ENCODE data around the gene ECE1. TPM values are rescaled to one million over a fixed set of nuclear protein-coding genes. Genes with fewer than 3 reads are reported as not detected.
A peak's percentile ranks its signal among the peaks of the same experiment; 100 is the strongest.
"Not testable (repeated sequence)": the region's sequence is repeated elsewhere in the genome, so short reads cannot be mapped to it uniquely, and the experiment has no call there.

The ECE1 gene
- total and polyA plus RNA-seq, 2 experiments from 2014 or later: 82.3 to 100 TPM

DNA sequence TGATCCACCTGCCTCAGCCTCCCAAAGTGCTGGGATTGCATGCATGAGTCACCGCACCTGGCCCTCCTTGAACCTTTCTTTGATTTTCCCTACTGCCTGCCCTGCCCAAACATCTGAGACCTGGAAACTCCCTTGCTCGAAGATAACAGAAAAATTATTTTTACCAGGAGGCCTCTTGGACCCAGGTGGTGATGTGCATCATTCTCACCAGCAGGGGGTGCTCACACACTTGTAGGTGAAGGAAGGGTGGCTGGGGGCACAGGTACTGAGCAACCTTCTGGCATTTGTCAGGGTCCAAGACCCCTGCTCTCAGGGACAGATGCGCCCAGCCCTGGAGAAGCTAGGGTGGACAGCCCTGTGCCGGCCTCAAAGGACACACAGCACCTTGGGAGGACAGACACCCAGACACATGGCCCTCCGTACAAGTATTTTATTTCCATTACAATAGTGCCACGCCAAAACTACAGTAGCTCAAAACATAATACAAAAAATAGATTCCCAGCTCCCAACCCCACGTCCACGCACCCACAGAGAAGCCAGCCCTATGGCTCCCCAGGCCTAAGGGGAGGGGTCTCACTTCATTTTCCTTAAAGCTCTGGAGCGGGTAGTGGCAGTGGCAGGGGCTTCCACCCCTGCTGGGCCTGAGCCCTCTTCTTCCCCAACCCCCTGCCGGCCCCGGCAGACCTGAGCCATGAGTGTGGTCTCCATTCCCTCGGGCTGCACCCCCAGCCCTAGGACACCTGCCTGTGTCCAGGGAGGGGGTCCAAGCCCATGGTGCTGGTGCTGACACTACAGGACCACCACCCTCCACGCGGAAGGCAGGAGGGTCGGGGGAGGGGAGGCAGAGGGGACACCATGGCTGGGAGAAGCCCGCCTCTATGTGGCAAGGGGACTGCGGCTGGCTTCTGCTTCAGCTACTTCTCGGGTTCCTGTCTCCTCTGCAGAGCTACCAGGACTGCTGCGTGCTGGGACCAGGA lies 73.1 kb downstream of the ECE1 start:
- TF ChIP-seq EZH2 (IDR thresholded peaks at IDR 0.05; ENCODE audit: insufficient read depth, poor library complexity, severe bottlenecking) (no peak), EZH2phosphoT487 (IDR thresholded peaks at IDR 0.05; ENCODE audit: insufficient read depth, low read depth) (no peak)
- no peak overlapping the region for H3K27ac ChIP-seq
- peaks cover 14% of the 10 kb centered on the region for H3K36me3 ChIP-seq (ENCODE audit: low read depth)
- no peaks in the 10 kb centered on the region for H3K9me2 ChIP-seq (ENCODE audit: insufficient read depth)
- H3F3A ChIP-seq (ENCODE audit: insufficient read depth): no peaks in the 10 kb centered on the region
- H3K9ac ChIP-seq: no peak overlapping the region
- no peak overlapping the region for H3K4me3 ChIP-seq
- 0 out of 2 replicates have a peak, but pooled peaks cover 4% of the 10 kb centered on the region for H3K4me1 ChIP-seq (ENCODE audit: insufficient read depth)
- DNase-seq: peak; percentile 57
- no peaks in the 10 kb centered on the region for H3K27me3 ChIP-seq (replicated peaks; ENCODE audit: insufficient read depth)
- no peak overlapping the region for H2AFZ ChIP-seq
- 86 to 87% methylated on average over 18 to 19 of the region's 19 CpGs for WGBS, 2 experiments (ENCODE audit: low coverage in 1 of 2, low lambda C conversion rate in 2 of 2, missing lambda C conversion rate in 2 of 2)
- no peaks in the 10 kb centered on the region for H3K79me2 ChIP-seq (ENCODE audit: insufficient read depth)
- H3K4me2 ChIP-seq (ENCODE audit: unreplicated experiment): no peak overlapping the region
- no peaks in the 10 kb centered on the region for H3K9me3 ChIP-seq (ENCODE audit: low read depth)
- no peaks in the 10 kb centered on the region for H4K20me1 ChIP-seq (ENCODE audit: insufficient read depth)
- in situ Hi-C loops (cut with MboI): no loop called here

DNA sequence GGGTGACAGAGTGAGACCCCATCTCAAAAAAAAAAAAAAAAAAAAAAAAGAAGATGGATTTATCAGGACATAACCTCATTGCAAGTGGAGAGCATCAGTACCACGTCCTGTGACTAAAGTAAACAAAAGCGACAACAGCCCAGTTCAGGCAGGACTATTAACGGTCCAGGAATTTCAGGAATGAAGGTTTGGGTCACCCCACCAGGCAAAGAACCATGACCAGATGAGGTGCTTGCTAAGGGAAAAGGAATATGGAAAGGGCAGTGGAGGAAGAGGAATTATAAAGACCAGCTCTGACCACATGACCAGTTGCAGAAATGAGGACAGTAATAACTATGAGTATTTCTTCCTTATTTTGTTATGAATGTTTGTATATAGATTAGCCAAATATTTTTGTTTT lies 78.1 kb downstream of the ECE1 start:
- H3K4me3 ChIP-seq: no peak overlapping the region
- TF ChIP-seq EZH2phosphoT487 (IDR thresholded peaks at IDR 0.05; ENCODE audit: insufficient read depth, low read depth) (no peak), EZH2 (IDR thresholded peaks at IDR 0.05; ENCODE audit: insufficient read depth, poor library complexity, severe bottlenecking) (no peak)
- H3K4me1 ChIP-seq (ENCODE audit: insufficient read depth): 0 out of 2 replicates have a peak, but pooled peaks cover 6% of the 10 kb centered on the region
- in situ Hi-C loops (cut with MboI): no loop called here
- peak; percentile 34 for DNase-seq
- H3K79me2 ChIP-seq (ENCODE audit: insufficient read depth): no peaks in the 10 kb centered on the region
- H3F3A ChIP-seq (ENCODE audit: insufficient read depth): no peaks in the 10 kb centered on the region
- no peaks in the 10 kb centered on the region for H3K9me3 ChIP-seq (ENCODE audit: low read depth)
- no peaks in the 10 kb centered on the region for H4K20me1 ChIP-seq (ENCODE audit: insufficient read depth)
- no peak overlapping the region for H3K27ac ChIP-seq
- H3K9me2 ChIP-seq (ENCODE audit: insufficient read depth): no peaks in the 10 kb centered on the region
- 8 to 9% methylated on average over 3 of the region's 3 CpGs for WGBS, 2 experiments (ENCODE audit: low coverage in 1 of 2, low lambda C conversion rate in 2 of 2, missing lambda C conversion rate in 2 of 2)
- no peaks in the 10 kb centered on the region for H3K36me3 ChIP-seq (ENCODE audit: low read depth)
- H3K27me3 ChIP-seq (replicated peaks; ENCODE audit: insufficient read depth): no peaks in the 10 kb centered on the region
- no peak overlapping the region for H3K4me2 ChIP-seq (ENCODE audit: unreplicated experiment)
- H2AFZ ChIP-seq: no peak overlapping the region
- no peak overlapping the region for H3K9ac ChIP-seq

- H2AFZ ChIP-seq; H3K9me2 ChIP-seq (ENCODE audit: insufficient read depth); in situ Hi-C loops (cut with MboI); H3K79me2 ChIP-seq (ENCODE audit: insufficient read depth); H3K27me3 ChIP-seq (replicated peaks; ENCODE audit: insufficient read depth); H3K4me1 ChIP-seq (ENCODE audit: insufficient read depth); H3K27ac ChIP-seq; H3F3A ChIP-seq (ENCODE audit: insufficient read depth); H3K4me2 ChIP-seq (ENCODE audit: unreplicated experiment); DNase-seq; H3K9me3 ChIP-seq (ENCODE audit: low read depth); H3K9ac ChIP-seq; H3K36me3 ChIP-seq (ENCODE audit: low read depth); H4K20me1 ChIP-seq (ENCODE audit: insufficient read depth); H3K4me3 ChIP-seq: not testable (repeated sequence)
- WGBS, 2 experiments (ENCODE audit: low coverage in 1 of 2, low lambda C conversion rate in 2 of 2, missing lambda C conversion rate in 2 of 2): 97% methylated on average over 6 of the region's 6 CpGs
Observed at GRCh38 chr1:21208137-21208700, 82.0 kb downstream of the ECE1 start.

DNA sequence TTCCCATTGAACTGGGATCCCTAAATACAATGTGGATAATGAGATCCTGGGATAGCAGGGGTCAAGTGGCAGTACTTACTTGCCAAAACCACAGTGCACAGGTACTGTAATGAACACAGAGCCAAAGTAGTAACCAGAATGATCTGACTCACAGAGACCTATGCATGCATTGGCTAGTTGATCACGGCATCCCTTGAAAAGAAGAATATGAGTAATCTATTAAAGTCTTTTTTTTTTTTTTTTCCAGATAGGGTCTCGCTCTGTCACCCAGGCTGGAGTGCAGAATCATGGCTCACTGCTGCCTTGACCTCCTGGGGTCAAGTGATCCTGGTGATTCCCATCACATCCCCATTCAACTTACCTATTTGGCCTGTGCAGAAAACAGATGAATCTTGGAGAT lies 84.1 kb downstream of the ECE1 start:
- 16 to 20% methylated on average over 2 of the region's 2 CpGs for WGBS, 2 experiments (ENCODE audit: low coverage in 1 of 2, low lambda C conversion rate in 2 of 2, missing lambda C conversion rate in 2 of 2)
- DNase-seq: peak; percentile 64
- in situ Hi-C loops (cut with MboI): no loop called here

More for the DNA sequence above, 84.1 kb downstream of the ECE1 start:
- no peak overlapping the region for H3K27ac ChIP-seq
- no peaks in the 10 kb centered on the region for H3K36me3 ChIP-seq (ENCODE audit: low read depth)
- H3K9me2 ChIP-seq (ENCODE audit: insufficient read depth): no peaks in the 10 kb centered on the region
- H3K27me3 ChIP-seq (replicated peaks; ENCODE audit: insufficient read depth): no peaks in the 10 kb centered on the region
- no peak overlapping the region for H2AFZ ChIP-seq
- H3K4me3 ChIP-seq: no peak overlapping the region
- H3F3A ChIP-seq (ENCODE audit: insufficient read depth): peaks cover 6% of the 10 kb centered on the region
- H3K9me3 ChIP-seq (ENCODE audit: low read depth): no peaks in the 10 kb centered on the region
- H3K9ac ChIP-seq: no peak overlapping the region
- H3K79me2 ChIP-seq (ENCODE audit: insufficient read depth): no peaks in the 10 kb centered on the region
- no peak overlapping the region for H3K4me2 ChIP-seq (ENCODE audit: unreplicated experiment)
- TF ChIP-seq EZH2 (IDR thresholded peaks at IDR 0.05; ENCODE audit: insufficient read depth, poor library complexity, severe bottlenecking): no peak
- TF ChIP-seq EZH2phosphoT487 (IDR thresholded peaks at IDR 0.05; ENCODE audit: insufficient read depth, low read depth): no peak
- H3K4me1 ChIP-seq (ENCODE audit: insufficient read depth): peaks cover 1% of the 10 kb centered on the region
- H4K20me1 ChIP-seq (ENCODE audit: insufficient read depth): no peaks in the 10 kb centered on the region
